ENCODE results near the gene OMD.
"Not testable (repeated sequence)": the region's sequence is repeated elsewhere in the genome, so short reads cannot be mapped to it uniquely, and the experiment has no call there.

OMD gene, protein sequence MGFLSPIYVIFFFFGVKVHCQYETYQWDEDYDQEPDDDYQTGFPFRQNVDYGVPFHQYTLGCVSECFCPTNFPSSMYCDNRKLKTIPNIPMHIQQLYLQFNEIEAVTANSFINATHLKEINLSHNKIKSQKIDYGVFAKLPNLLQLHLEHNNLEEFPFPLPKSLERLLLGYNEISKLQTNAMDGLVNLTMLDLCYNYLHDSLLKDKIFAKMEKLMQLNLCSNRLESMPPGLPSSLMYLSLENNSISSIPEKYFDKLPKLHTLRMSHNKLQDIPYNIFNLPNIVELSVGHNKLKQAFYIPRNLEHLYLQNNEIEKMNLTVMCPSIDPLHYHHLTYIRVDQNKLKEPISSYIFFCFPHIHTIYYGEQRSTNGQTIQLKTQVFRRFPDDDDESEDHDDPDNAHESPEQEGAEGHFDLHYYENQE

DNA sequence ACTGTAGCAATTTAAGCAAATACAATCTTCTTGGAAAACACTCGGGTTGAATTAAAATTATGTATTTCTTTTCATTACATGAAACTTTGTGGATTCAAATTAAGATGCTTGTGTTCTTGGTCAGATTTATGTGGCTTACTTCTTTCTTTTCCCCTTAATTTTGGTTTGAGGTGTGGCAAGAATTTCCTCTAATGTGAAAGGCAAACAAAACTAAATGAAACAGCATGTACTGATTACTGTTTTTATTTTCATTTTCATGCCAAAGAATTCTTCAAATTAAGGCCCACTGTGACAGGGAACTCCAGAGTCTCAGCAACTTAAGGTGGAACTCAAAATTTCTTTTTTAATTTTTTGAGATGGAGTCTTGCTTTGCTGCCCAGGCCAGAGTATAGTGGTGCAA lies at the start of gene OMD:
Gene OMD (minus strand): TSS at position 132 of the 400 bp plus-strand sequence. CDS start 6,913 bp downstream, outside the sequence.
- no peak for DNase-seq

DNA sequence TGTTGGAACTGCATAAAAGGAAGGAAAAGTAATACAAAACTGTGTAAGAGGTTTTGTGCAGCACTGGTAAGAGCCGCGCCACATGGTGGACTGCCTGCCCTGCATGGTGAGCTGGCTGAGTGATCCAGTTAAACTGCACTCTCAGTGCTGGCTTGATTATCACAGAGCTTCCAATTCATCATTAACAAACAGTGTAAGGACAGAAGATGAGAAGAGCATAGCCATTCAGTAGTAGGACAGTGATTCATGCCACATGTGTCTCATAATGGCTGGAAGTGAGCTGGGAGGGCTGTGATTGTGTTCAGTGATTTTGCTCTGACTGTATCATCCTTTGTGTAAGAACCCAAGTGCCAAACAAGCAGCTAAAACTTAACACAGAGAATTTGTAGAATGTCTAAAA lies 43.9 kb upstream of the OMD start:
- no peak for DNase-seq

DNA sequence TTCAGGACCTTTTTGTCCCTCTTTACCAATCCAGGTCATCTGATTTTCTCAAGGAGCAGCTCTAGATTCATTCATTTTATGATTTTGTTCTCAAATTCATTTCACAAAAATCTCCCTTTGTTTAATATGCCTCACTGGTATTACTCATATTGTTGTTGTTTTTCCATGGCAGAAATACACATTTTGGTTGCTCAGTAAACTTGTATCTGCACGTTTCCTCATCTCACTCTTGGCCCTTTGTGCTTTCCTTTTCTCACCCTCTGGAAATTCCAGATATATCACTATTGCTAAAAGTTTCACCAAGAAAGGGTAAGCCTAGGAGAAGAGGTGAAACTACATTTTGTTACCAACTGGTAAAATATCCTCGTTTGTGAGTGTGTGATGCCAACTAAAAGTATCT lies 43.2 kb upstream of the OMD start:
- no peak for DNase-seq

DNA sequence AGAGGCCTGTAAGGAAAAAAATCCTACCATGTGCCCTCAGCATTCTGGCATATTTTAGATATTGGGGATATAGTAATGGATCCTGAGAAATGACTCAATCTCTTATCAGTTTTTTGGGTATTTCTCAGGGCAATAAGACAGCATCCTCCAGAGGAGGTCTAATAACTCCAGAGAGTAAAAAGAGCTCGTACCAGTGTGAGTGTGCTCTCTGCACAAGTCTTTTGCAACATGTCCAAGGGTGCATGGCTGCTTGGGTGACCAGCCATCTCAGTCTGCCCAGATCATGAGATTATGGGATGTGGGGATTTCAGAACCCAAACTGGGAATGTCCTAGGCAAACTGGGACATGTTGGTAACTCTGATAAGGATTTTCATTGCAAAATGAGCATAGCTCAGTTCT lies 42.8 kb upstream of the OMD start:
- no peak for DNase-seq

DNA sequence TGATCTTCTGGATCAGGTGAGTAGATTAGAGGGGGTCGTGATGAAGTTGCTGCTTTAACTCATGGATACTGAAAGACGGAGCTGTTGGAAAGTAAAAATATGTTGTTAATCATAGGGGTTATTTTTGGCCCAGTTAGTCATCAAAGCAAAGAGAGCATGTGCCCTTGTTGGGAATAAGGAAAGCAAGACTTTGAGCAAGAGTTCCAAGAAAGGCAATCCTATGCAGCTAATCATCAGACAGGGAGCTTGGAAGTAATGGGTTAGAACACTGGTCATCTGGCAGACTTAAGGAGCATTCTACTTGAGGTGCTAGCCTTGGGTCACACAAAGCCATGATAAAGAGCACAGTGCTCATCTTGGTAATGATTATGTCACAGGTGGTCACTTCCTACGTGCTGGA lies 39.7 kb upstream of the OMD start:
- no peak for DNase-seq

DNA sequence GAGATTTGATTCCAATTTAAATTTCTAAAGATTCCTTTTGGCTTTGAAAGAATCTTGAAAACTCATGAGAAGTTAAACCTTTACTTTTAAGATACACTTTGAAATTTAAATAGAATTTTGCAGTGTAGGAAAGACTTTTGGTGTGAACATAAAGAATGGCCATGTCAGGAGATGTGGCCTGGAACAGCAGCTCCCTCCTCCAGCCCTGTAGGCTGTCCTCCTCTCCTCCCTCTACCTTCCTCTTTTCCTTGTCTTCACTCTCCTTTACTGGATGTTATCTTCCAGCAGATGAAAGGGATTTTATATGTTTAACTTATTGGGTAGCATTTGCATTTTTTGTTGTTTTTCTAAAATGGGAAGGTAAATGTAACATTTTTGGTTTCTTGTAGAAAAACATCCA lies 39.1 kb upstream of the OMD start:
- DNase-seq: no peak

DNA sequence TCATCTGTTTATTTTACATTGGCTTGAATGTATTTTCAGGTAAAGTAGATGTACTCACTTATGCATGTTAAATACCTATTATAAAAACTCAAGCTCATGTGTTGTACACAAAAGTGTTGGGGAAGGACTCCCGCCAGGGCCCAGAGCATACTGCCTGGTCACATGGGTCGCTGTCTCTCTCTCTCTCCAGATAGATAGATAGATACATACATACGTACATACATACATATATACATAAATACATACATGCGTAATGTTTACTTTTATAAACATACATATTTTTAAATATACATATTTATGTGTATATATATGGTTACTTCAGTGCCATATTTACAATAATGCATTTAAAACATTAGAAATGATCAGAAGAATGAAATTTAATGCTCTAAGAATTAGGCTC lies 33.3 kb upstream of the OMD start:
- no peak for DNase-seq

DNA sequence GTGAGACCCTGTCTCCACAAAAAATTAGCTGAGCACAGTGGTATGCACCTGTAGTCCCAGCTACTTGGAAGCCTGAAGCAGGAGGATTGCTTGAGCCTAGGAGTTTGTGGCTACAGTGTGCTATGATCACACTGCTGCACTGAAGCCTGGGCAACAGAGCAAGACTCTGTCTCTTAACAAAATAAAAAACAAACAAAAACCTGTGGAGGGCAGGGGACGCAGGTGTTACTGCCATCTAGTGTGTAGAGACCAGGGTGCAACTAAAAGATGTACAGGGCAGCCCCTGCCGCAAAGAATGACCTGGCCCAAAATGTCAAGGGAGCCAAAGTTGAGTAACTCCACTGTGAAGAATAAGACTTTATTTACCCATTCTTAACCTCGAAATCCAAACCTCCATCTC lies 30.9 kb upstream of the OMD start:
- no peak for DNase-seq

DNA sequence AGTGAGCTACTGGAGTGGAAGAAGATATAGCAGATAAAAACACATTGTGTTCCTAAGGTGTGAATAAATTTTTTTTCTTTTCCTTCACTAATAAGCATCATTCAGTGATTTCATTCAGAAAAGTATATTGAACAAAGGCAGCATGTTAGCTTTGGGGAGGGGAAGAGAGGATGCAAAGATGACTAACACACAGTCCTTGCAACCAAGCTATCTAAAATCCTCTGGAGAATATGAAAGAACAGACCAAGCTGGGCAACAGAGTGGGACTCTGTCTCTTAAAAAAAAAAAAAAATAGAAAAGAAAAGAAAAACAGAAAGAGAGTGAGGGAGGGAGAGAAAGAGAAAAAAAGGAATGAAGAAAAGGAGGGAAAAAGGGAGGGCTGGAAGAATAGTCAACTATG lies 22.3 kb upstream of the OMD start:
- DNase-seq: no peak

DNA sequence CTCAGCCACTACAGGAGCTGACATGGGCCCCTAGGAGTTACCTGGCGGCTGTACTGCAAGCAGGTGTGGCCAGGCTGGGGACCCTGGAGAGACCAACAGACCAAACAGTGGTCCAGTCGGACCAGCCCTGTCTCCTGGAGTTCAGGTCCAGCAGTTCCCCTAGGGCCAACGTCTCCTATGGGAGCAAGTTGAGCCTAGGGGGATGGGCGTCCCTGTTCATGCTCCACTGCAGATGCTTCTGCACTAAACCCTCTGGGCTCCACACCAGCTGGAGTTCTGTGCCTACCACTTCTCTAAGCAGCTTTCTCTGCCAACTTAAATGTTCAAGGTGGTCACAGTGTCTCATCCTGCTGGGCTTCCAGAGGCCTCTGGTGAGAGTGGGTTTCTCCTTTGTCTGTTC lies 20.6 kb upstream of the OMD start:
- DNase-seq: no peak

DNA sequence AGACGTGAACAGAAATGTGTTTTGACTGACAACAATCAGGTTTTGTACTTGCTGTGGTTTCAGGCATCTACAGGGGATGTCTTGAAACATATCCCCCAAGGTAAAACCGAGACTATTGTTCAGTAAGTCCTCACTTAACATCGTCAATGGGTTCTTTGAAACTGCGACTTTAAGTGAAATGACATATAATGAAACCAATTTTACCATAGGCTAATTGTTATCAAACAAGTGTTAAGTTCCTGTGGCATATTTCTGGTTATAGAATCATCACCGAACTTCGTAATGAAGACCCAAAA lies 16.4 kb upstream of the OMD start:
- DNase-seq: no peak

DNA sequence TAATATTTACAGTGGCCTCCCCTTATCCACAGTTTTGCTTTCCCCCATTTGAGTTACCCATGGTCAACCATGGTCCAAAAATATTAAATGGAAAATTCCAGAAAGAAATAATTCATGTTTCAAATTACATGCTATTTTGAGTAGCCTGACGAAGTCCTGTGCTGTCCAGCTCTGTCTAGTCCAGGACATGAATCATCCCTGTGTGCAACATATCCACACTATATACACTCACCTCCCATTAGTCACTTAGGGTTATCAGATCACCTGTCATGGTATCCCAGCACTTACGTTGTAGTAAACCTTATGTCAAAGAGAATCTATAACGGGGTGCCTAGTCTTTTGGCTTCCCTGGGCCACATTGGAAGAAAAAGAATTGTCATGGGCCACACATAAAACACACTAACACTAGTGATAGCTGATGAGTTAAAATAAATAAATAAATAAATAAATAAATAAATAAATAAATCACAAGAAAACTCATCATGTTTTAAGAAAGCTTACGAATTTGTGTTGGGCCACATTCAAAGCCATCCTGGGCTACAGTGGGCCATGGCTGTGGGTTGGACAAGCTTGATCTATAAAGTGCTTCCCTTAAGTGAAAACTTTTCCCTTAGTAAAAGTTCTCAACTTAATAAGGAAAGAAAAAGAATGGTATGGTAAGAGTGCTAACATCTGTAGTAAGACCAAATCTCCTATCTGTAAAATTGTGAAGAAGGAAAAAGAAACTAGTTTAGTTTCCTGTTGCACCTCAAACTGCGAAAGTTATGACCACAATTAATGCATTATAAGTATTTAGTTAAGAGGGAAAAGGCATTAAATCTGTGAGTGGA lies 15.9 kb upstream of the OMD start:
- no peak for DNase-seq

DNA sequence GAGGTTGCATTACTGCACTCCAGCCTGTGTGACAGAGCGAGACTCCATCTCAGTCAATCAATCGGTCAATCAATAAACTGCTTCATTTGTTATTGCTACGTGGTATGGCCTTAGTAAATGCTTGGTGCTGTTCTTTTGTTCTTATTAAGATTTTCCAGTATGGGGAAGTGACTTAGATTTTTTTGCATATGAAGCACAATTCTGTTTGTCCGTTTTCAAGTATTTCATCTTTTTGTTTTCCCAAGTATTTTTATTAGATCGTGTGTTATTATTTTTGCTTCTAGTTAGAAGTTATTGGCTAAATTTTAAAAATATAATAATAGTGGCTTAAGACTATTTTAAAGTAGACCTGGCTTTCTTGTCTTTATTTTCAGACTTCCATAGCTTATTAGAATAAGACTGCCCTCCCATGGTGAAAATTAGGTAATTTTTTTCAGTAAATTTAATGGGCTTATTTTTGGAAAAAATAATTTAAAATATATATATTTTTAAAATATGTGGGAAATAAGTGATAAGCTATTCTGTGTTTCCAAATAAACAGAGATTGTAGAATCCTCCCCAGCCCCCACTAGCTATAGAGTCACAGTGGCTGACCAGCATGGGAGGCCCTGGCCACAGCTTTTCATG lies 14.7 kb upstream of the OMD start:
- DNase-seq: no peak

DNA sequence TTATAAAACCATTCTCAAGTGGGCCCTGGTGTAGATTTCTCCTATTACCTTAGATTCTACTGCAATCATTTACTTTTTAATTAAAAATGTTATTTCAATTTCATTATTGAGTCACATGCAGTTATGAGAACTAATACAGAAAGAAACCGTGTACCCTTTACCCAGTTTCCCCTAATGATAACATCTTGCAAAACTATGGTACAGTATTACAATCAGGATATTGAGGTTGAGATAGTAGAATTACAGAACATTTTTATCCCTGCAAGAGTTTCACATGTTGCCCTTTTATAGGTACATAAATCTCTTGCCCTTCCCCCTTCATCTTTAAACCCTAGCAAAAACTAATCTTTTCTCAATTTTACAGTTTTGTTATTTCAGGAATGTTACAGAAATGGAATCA lies 11.0 kb upstream of the OMD start:
- DNase-seq: no peak

DNA sequence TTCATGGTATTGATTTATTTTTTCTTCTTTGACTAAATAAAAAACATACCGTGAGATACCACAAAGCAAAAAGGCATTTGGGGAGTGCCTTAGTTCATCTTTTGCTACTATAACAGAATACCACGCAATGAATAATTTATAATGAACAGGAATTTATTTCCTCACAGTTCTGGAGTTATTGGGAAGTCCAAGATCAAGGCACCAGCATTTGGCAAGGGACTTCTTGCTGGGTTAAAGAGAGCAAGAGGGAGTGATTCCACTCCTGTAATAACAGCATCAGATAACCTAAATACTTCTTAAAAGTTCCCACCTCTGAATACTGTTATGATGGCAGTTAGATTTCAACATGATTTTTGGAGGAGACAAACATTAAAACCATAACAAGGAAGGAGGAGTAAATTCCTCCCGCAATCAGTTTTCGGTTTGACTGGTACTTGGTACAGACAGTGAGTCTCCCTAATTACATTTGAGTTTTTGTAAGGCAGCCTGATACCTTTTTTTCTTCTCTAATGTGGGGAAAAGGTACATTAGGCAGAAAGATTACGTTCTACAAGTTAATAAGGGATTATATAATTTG lies 8.8 kb upstream of the OMD start:
- DNase-seq: no peak

DNA sequence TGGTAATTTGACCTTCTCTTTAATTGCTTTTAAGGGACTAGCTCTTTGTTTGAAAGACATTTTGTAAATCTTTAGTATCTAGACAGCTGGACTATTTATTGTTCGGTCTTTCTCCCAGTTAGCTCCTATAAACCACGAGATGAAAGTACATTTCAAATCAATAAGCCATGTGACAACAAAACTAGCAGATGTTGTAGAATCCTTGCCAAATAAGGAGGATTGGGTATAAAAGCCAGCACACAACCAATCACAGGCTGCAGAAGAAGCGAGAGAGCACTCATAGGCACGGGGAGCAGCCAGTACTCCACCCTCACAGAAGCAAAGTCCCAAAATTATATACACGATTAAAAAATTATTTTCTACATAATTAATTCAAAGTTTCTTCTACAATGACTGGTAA lies 8.1 kb upstream of the OMD start:
- no peak for DNase-seq

DNA sequence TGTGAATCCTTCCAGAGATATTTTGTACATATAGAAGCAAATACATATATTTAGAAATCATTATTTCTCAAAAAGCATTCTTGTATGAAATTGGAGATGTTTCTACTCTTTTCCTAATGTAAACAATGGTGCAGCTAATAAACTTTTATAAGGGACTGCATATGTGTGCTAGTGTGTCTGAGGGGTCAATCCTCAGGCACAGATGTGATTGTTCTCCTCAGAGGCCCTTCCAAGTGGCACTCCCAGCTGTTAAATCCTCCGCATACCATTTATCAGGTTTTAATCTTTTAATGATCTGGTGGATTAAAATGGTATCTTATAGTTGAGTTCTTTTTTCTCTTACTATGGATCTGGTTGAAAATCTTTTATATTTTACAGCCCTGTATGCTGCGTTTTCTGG lies 5.6 kb upstream of the OMD start:
- no peak for DNase-seq

DNA sequence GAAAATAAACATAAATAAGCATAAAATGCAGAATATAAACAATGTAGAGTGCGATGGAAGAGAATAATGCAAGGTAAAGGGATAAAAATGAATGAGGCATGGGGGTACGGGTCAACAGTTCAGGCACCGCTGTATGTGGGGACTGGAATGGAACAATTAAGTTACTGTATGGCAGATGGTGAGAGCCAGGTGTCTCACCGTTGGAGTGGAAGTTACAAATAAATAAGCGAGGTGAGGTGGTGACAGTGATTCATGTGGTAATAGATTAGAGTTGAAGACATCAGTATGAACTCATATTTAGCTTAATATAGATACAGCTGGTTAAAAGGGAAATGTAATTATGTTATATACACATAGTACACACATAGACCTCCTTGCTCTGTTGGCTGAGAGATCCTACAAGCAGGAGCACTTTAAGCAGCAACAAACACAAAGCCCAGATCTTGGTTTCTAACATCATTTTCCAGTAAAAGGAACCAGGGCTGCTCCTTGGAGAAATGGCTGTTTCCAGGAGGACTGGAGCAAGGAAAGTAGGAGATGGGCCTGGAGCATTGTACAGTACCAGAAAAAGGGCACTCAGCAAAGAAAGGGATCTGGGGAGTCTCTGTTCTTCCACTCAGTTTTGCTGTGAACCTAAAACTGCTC lies 2.4 kb upstream of the OMD start:
- no peak for DNase-seq

DNA sequence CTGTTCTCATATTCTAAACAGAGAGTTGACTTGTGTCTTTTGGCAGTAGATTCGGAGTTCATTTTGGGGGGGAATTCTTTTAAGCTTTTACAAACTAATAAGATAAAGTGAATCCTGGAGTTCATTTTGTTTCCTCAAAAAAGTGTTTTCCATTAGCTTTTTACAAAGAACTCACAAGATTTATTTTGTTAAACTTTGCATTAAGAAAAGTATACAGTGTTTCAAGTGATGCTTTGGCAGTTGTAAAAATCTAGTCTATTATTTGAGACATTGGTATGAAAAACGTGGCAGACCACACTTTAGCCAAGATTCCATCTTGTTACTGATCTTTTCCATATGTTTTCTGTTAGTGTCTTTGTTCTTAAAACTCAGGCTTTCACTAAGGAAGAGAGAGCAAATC lies 1.2 kb upstream of the OMD start:
- peak; percentile 75 for DNase-seq

DNA sequence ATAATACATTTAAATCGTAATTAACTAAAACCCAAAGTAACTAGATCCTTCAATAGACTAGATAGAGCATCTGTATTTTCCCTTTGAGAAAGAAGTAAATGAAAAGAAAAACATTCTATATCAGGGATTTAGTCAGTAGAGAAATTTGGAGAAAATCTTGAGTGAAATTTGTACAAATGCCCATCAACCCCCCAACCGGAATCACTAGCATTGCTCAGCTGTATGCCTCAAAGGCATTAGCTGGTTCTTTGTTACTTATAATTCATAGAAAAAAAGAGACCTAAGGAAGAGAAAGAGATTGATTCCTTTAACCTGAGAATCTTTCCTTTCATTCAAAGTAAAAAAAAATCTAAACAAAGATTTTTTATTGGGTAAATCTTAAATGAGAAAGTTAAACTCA lies 659 bp downstream of the OMD start:
- DNase-seq: no peak

DNA sequence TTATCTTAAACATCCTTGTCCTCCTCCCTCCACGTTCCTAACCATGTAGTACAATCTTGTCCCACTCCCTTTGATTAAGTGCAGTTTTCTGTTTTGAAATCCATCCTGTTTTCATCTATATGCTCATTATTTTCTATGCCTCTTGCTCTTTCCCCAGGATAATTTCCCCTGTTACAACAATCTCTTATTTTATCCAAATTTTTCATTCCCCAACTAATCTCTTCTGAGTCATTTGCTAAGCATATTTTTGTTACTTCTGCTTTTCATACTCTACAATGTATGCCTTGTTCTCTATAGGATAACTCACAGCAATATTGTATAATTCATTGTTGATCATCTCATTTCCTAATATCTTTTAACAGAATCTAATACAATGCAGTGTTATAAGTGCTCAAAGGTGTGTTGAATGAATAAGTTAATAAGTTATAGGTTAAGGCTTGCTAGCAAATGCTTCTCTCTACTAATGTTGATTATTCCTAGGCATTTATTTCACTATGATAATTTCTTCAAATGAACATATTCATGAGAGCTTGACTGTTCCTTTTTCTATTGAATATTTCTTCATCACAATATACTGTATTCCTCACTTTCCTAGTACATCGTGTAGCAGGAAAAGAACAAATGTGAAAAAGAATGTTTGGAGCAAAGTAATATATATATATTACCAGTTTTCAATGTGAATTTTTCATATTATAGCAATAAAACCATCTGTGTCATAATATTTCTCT lies 1.5 kb downstream of the OMD start:
- DNase-seq: no peak

DNA sequence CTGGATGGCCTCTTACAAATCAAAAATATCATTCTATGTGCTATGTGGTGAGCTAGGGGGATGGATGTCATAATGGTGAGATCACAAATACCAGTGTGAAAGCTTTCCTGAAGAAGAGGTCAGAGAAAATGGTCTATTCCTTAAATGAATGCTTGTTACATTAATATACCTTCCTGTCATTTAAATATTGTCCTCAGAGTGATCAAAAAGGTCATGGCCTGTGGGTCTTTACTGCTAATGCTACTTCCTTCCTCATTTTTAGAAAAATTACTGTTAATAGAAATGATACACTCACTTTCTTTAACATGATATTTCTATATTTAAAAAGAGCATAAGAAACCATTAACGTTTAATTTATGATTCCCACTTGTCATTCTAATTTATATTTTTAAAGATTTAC lies 9.7 kb downstream of the OMD start:
- no peak for DNase-seq

DNA sequence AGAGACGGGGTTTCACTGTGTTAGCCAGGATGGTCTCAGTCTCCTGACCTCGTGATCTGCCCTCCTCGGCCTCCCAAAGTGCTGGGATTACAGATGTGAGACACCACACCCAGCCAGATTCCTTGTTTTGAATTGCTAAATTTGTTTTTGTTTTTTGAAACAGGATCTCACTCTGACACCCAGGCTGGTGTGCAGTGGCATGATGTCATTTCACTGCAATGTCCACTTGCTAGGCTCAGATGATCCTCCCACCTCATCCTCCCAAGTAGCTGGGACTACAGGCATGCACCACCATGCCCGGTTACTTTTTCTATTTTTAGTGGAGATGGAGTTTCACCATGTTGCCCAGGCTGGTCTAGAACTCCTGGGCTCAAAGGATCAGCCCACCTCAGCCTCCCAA lies 13.1 kb downstream of the OMD start:
- DNase-seq: not testable (repeated sequence)
